Measurements from ENCODE around the gene ADAP2.
A peak's percentile ranks its signal among the peaks of the same experiment; 100 is the strongest.

ADAP2 gene

GRCh38 chr17:30942308-30943079 is 20.7 kb downstream of the ADAP2 start:
- Histone ChIP-seq H3K79me2 (ENCODE audit: control insufficient read depth, insufficient read depth, low read length, poor library complexity) (no peaks in the 10 kb centered on the region), H3K4ac (ENCODE audit: low read depth, low read length) (no peak overlapping the region), H3K79me1 (ENCODE audit: low read length) (no peaks in the 10 kb centered on the region), H3K27ac (ENCODE audit: low read depth, low read length) (no peak overlapping the region), H3K23ac (ENCODE audit: low read length) (no peak overlapping the region), H3K4me1 (ENCODE audit: control insufficient read depth in 1 of 2, insufficient read depth in 2 of 2, low read length in 2 of 2) (no peaks in the 10 kb centered on the region), H3K36me3 (ENCODE audit: control insufficient read depth in 1 of 2, insufficient read depth in 2 of 2, low read length in 2 of 2) (no peaks in the 10 kb centered on the region), H4K8ac (ENCODE audit: low read depth, low read length) (no peak overlapping the region), H2BK12ac (ENCODE audit: low read length) (no peak overlapping the region), H4K12ac (ENCODE audit: low read depth, low read length) (no peak overlapping the region), H3K9ac (ENCODE audit: low read length) (no peak overlapping the region), H3K27me3 (ENCODE audit: insufficient read depth, low read length) (no peaks in the 10 kb centered on the region), H3K14ac (ENCODE audit: low read length) (no peak overlapping the region), H3K4me2 (ENCODE audit: low read length) (no peak overlapping the region), H2BK5ac (ENCODE audit: low read depth, low read length, poor library complexity) (no peak overlapping the region), H3K18ac (ENCODE audit: low read length) (no peak overlapping the region), H3K9me3 (ENCODE audit: insufficient read depth, low read depth, low read length) (no peaks in the 10 kb centered on the region), H2AK5ac (ENCODE audit: low read length) (no peak overlapping the region), H2AFZ (ENCODE audit: insufficient read depth, low read length, poor library complexity) (no peak overlapping the region), H2BK120ac (ENCODE audit: insufficient read depth, low read length, poor library complexity) (no peak overlapping the region), H4K91ac (ENCODE audit: low read depth, low read length) (no peak overlapping the region), H3K4me3 (ENCODE audit: low read depth, low read length) (no peak overlapping the region)
- no CpG with 5 or more reads among the region's 4 CpGs for WGBS (ENCODE audit: extremely low coverage, insufficient coverage, insufficient read length)
- peak in 1 of 2 donors; percentile 18 for DNase-seq

- Histone ChIP-seq H2BK12ac (ENCODE audit: low read length) (no peak overlapping the region), H2BK120ac (ENCODE audit: insufficient read depth, low read length, poor library complexity) (no peak overlapping the region), H4K8ac (ENCODE audit: low read depth, low read length) (no peak overlapping the region), H3K4me2 (ENCODE audit: low read length) (no peak overlapping the region), H3K23ac (ENCODE audit: low read length) (no peak overlapping the region), H2BK5ac (ENCODE audit: low read depth, low read length, poor library complexity) (no peak overlapping the region), H3K4me3 (ENCODE audit: low read depth, low read length) (no peak overlapping the region), H3K9me3 (ENCODE audit: insufficient read depth, low read depth, low read length) (no peaks in the 10 kb centered on the region), H3K18ac (ENCODE audit: low read length) (no peak overlapping the region), H2AFZ (ENCODE audit: insufficient read depth, low read length, poor library complexity) (no peak overlapping the region), H3K27me3 (ENCODE audit: insufficient read depth, low read length) (no peaks in the 10 kb centered on the region), H4K12ac (ENCODE audit: low read depth, low read length) (no peak overlapping the region), H4K91ac (ENCODE audit: low read depth, low read length) (no peak overlapping the region), H3K4me1 (ENCODE audit: control insufficient read depth in 1 of 2, insufficient read depth in 2 of 2, low read length in 2 of 2) (no peaks in the 10 kb centered on the region), H3K14ac (ENCODE audit: low read length) (no peak overlapping the region), H2AK5ac (ENCODE audit: low read length) (no peak overlapping the region), H3K9ac (ENCODE audit: low read length) (no peak overlapping the region), H3K36me3 (ENCODE audit: control insufficient read depth in 1 of 2, insufficient read depth in 2 of 2, low read length in 2 of 2) (no peaks in the 10 kb centered on the region), H3K79me1 (ENCODE audit: low read length) (no peaks in the 10 kb centered on the region), H3K27ac (ENCODE audit: low read depth, low read length) (no peak overlapping the region), H3K79me2 (ENCODE audit: control insufficient read depth, insufficient read depth, low read length, poor library complexity) (no peaks in the 10 kb centered on the region), H3K4ac (ENCODE audit: low read depth, low read length) (no peak overlapping the region)
- peak; percentile 68 to 88 for DNase-seq
- 100% methylated on average over 3 of the region's 5 CpGs for WGBS (ENCODE audit: extremely low coverage, insufficient coverage, insufficient read length)
Measured at GRCh38 chr17:30947796-30948195, 26.1 kb downstream of the ADAP2 start.

GRCh38 chr17:30950189-30950588 is 28.4 kb downstream of the ADAP2 start:
- Histone ChIP-seq H3K14ac (ENCODE audit: low read length) (no peak overlapping the region), H3K4me2 (ENCODE audit: low read length) (no peak overlapping the region)
- WGBS (ENCODE audit: extremely low coverage, insufficient coverage, insufficient read length), result no CpG with 5 or more reads among the region's 5 CpGs

GRCh38 chr17:30950669-30951399 is 29.1 kb downstream of the ADAP2 start:
- H2BK120ac ChIP-seq (ENCODE audit: insufficient read depth, low read length, poor library complexity), result no peak overlapping the region
- no peak overlapping the region for H3K18ac ChIP-seq (ENCODE audit: low read length)
- no peak overlapping the region for H4K91ac ChIP-seq (ENCODE audit: low read depth, low read length)
- H3K4me3 ChIP-seq (ENCODE audit: low read depth, low read length), result no peak overlapping the region
- H3K27me3 ChIP-seq (ENCODE audit: insufficient read depth, low read length), result no peaks in the 10 kb centered on the region
- H2BK5ac ChIP-seq (ENCODE audit: low read depth, low read length, poor library complexity), result no peak overlapping the region
- no peaks in the 10 kb centered on the region for H3K79me2 ChIP-seq (ENCODE audit: control insufficient read depth, insufficient read depth, low read length, poor library complexity)
- no peaks in the 10 kb centered on the region for H3K9me3 ChIP-seq (ENCODE audit: insufficient read depth, low read depth, low read length)
- no peak overlapping the region for H2BK12ac ChIP-seq (ENCODE audit: low read length)
- no CpG with 5 or more reads among the region's 9 CpGs for WGBS (ENCODE audit: extremely low coverage, insufficient coverage, insufficient read length)
- H3K4me2 ChIP-seq (ENCODE audit: low read length), result no peak overlapping the region
- H3K27ac ChIP-seq (ENCODE audit: low read depth, low read length), result no peak overlapping the region
- no peak overlapping the region for H2AK5ac ChIP-seq (ENCODE audit: low read length)
- no peak overlapping the region for H3K23ac ChIP-seq (ENCODE audit: low read length)
- DNase-seq, result no peak
- H3K4me1 ChIP-seq (ENCODE audit: control insufficient read depth in 1 of 2, insufficient read depth in 2 of 2, low read length in 2 of 2), result peaks cover 2 to 3% of the 10 kb centered on the region in 2 experiments
- H3K4ac ChIP-seq (ENCODE audit: low read depth, low read length), result no peak overlapping the region
- H3K14ac ChIP-seq (ENCODE audit: low read length), result no peak overlapping the region
- no peak overlapping the region for H2AFZ ChIP-seq (ENCODE audit: insufficient read depth, low read length, poor library complexity)
- H3K36me3 ChIP-seq (ENCODE audit: control insufficient read depth in 1 of 2, insufficient read depth in 2 of 2, low read length in 2 of 2), result no peaks in the 10 kb centered on the region
- no peak overlapping the region for H3K9ac ChIP-seq (ENCODE audit: low read length)
- H4K12ac ChIP-seq (ENCODE audit: low read depth, low read length), result no peak overlapping the region
- H3K79me1 ChIP-seq (ENCODE audit: low read length), result no peaks in the 10 kb centered on the region
- H4K8ac ChIP-seq (ENCODE audit: low read depth, low read length), result no peak overlapping the region

More at GRCh38 chr17:30950189-30950588, 28.4 kb downstream of the ADAP2 start:
- H3K79me1 ChIP-seq (ENCODE audit: low read length), result no peaks in the 10 kb centered on the region
- no peak overlapping the region for H2AK5ac ChIP-seq (ENCODE audit: low read length)
- H2AFZ ChIP-seq (ENCODE audit: insufficient read depth, low read length, poor library complexity), result no peak overlapping the region
- no peaks in the 10 kb centered on the region for H3K79me2 ChIP-seq (ENCODE audit: control insufficient read depth, insufficient read depth, low read length, poor library complexity)
- H3K23ac ChIP-seq (ENCODE audit: low read length), result no peak overlapping the region
- H4K12ac ChIP-seq (ENCODE audit: low read depth, low read length), result no peak overlapping the region
- no peaks in the 10 kb centered on the region for H3K9me3 ChIP-seq (ENCODE audit: insufficient read depth, low read depth, low read length)
- H2BK120ac ChIP-seq (ENCODE audit: insufficient read depth, low read length, poor library complexity), result no peak overlapping the region
- H3K27me3 ChIP-seq (ENCODE audit: insufficient read depth, low read length), result no peaks in the 10 kb centered on the region
- H2BK5ac ChIP-seq (ENCODE audit: low read depth, low read length, poor library complexity), result no peak overlapping the region
- H3K27ac ChIP-seq (ENCODE audit: low read depth, low read length), result no peak overlapping the region
- DNase-seq, result no peak
- no peak overlapping the region for H3K4ac ChIP-seq (ENCODE audit: low read depth, low read length)
- no peaks in the 10 kb centered on the region for H3K36me3 ChIP-seq (ENCODE audit: control insufficient read depth in 1 of 2, insufficient read depth in 2 of 2, low read length in 2 of 2)
- H3K9ac ChIP-seq (ENCODE audit: low read length), result no peak overlapping the region
- H3K4me3 ChIP-seq (ENCODE audit: low read depth, low read length), result no peak overlapping the region
- H3K4me1 ChIP-seq (ENCODE audit: control insufficient read depth in 1 of 2, insufficient read depth in 2 of 2, low read length in 2 of 2), result peaks cover 2 to 3% of the 10 kb centered on the region in 2 experiments
- H4K8ac ChIP-seq (ENCODE audit: low read depth, low read length), result no peak overlapping the region
- no peak overlapping the region for H3K18ac ChIP-seq (ENCODE audit: low read length)
- no peak overlapping the region for H4K91ac ChIP-seq (ENCODE audit: low read depth, low read length)
- no peak overlapping the region for H2BK12ac ChIP-seq (ENCODE audit: low read length)
